Fibroblast of lung (primary cell): ENCODE results near the gene ACVR2B. TPM values are rescaled to one million over a fixed set of nuclear protein-coding genes. Genes with fewer than 3 reads are reported as not detected.

Source experiments
- DNase-seq, 2 donors: peaks; one replicate each; pipeline versions ENCODE4 v3.0.0 to v3.0.0-alpha.2; 2010; ENCODE audit warnings: low read depth in 2 of 2
- H2AFZ ChIP-seq: 2 replicates; pipeline ENCODE4 v1.5.1; 2012; ENCODE audit warnings: low read length, control low read depth, inconsistent platforms
- H3K27ac ChIP-seq: 2 replicates; pipeline ENCODE4 v1.5.1; 2011; ENCODE audit warnings: low read length, control low read depth; ENCODE audit not compliant: insufficient read depth
- H3K27me3 ChIP-seq: 2 replicates; pipeline ENCODE4 v1.5.1; 2011; ENCODE audit warnings: mild to moderate bottlenecking, low read length; ENCODE audit not compliant: control insufficient read depth, insufficient read depth
- H3K36me3 ChIP-seq: 2 replicates; pipeline ENCODE4 v1.5.1; 2011; ENCODE audit warnings: low read length; ENCODE audit not compliant: control insufficient read depth, insufficient read depth
- H3K4me1 ChIP-seq: 2 replicates; pipeline ENCODE4 v1.5.1; 2011; ENCODE audit warnings: low read length; ENCODE audit not compliant: control insufficient read depth, insufficient read depth; ENCODE audit errors: extremely low read depth
- H3K4me2 ChIP-seq: 2 replicates; pipeline ENCODE4 v1.5.1; 2011; ENCODE audit warnings: low read length, control low read depth; ENCODE audit not compliant: insufficient read depth; ENCODE audit errors: extremely low read depth
- H3K4me3 ChIP-seq, 4 experiments: fragments of 200-600 bp in 1 of 4; sonication (generic) in 1 of 4; replicated peaks in 1 of 4; 2 replicates each; pipeline ENCODE4 v1.5.1; 2011 to 2016; ENCODE audit warnings: low read length in 4 of 4, low read depth in 3 of 4, mild to moderate bottlenecking in 3 of 4, control low read depth in 2 of 4, inconsistent platforms in 1 of 4, mixed read lengths in 1 of 4; ENCODE audit not compliant: insufficient read depth in 1 of 4; ENCODE audit errors: control extremely low read depth in 1 of 4
- H3K79me2 ChIP-seq: 2 replicates; pipeline ENCODE4 v1.5.1; 2012; ENCODE audit warnings: mild to moderate bottlenecking, low read length, inconsistent platforms; ENCODE audit not compliant: control insufficient read depth, insufficient read depth
- H3K9ac ChIP-seq: 2 replicates; pipeline ENCODE4 v1.5.1; 2011; ENCODE audit warnings: mild to moderate bottlenecking, low read length, control low read depth; ENCODE audit not compliant: insufficient read depth
- H3K9me3 ChIP-seq: 2 replicates; pipeline ENCODE4 v1.5.1; 2012; ENCODE audit warnings: low read depth, low read length; ENCODE audit not compliant: control insufficient read depth, insufficient read depth
- H4K20me1 ChIP-seq: 2 replicates; pipeline ENCODE4 v1.5.1; 2011; ENCODE audit warnings: low read length; ENCODE audit not compliant: control insufficient read depth, insufficient read depth; ENCODE audit errors: extremely low read depth
- CTCF ChIP-seq, 2 donors: IDR thresholded peaks in 1 of 2; conservative IDR thresholded peaks in 1 of 2; 1 replicate in 1 of 2; 2 replicates in 1 of 2; pipeline ENCODE4 v1.5.1; 2011 to 2012; ENCODE audit warnings: low read length in 2 of 2, control low read depth in 1 of 2, inconsistent platforms in 1 of 2, low read depth in 1 of 2, mild to moderate bottlenecking in 1 of 2
- EZH2 ChIP-seq: IDR thresholded peaks from 2 replicates; pipeline ENCODE4 v1.5.1; 2012; ENCODE audit warnings: low read length, control low read depth, mild to moderate bottlenecking; ENCODE audit errors: missing control alignments
- polyA plus RNA-seq, 2 donors: library from polyadenylated mRNA; depleted of rRNA in 1 of 2; stranded (reverse) in 1 of 2; unstranded in 1 of 2; fragments of >200 nt; gene quantifications; 2 replicates each; pipeline ENCODE4 v1.2.1, GENCODE V29; 2011 to 2012; ENCODE audit warnings: missing spikeins in 1 of 2
- total RNA-seq: library from RNA; depleted of rRNA; stranded (reverse); fragments of >200 nt; gene quantifications from 2 replicates; pipeline ENCODE4 v1.2.1, GENCODE V29; 2014

Gene ACVR2B
- total and polyA plus RNA-seq, 2 donors (not counting 1 experiment from before 2014, with no cell fraction given) = 0.60 to 2.6 TPM

GRCh38 chr3:38532529-38532928 lies 78.8 kb downstream of the ACVR2B start:
- Histone ChIP-seq H3K27ac (no peak overlapping the region), H3K9me3 (no peaks in the 10 kb centered on the region), H3K4me1 (no peaks in the 10 kb centered on the region), H3K4me3 (no peak overlapping the region), H4K20me1 (no peaks in the 10 kb centered on the region), H3K79me2 (no peaks in the 10 kb centered on the region), H3K4me2 (no peak overlapping the region), H2AFZ (no peak overlapping the region), H3K36me3 (peaks cover 2% of the 10 kb centered on the region), H3K27me3 (no peaks in the 10 kb centered on the region), H3K9ac (no peak overlapping the region)
- no peak for DNase-seq
- TF ChIP-seq EZH2 (no peak), CTCF (conservative IDR thresholded peaks at IDR 0.05 in 1 of 2, IDR thresholded peaks at IDR 0.05 in 1 of 2; ENCODE audit: low read depth in 1 of 2, low read length in 2 of 2) (no peak)

- no peak for DNase-seq
- Histone ChIP-seq H3K27me3 (no peaks in the 10 kb centered on the region), H2AFZ (no peak overlapping the region), H3K9ac (no peak overlapping the region), H3K9me3 (no peaks in the 10 kb centered on the region), H4K20me1 (no peaks in the 10 kb centered on the region), H3K4me3 (no peak overlapping the region), H3K79me2 (no peaks in the 10 kb centered on the region), H3K27ac (no peak overlapping the region), H3K4me1 (no peaks in the 10 kb centered on the region), H3K36me3 (no peaks in the 10 kb centered on the region), H3K4me2 (no peak overlapping the region)
- no peak for TF ChIP-seq EZH2
- TF ChIP-seq CTCF (conservative IDR thresholded peaks at IDR 0.05 in 1 of 2, IDR thresholded peaks at IDR 0.05 in 1 of 2; ENCODE audit: low read depth in 1 of 2, low read length in 2 of 2) = no peak
These were observed 79.7 kb downstream of the ACVR2B start for GRCh38 chr3:38533285-38533976.

- no peak overlapping the region for H3K27ac ChIP-seq
- DNase-seq = no peak
These were observed 80.5 kb downstream of the ACVR2B start for GRCh38 chr3:38534180-38534579.

More at GRCh38 chr3:38534180-38534579, 80.5 kb downstream of the ACVR2B start:
- H3K79me2 ChIP-seq = no peaks in the 10 kb centered on the region
- TF ChIP-seq CTCF (conservative IDR thresholded peaks at IDR 0.05 in 1 of 2, IDR thresholded peaks at IDR 0.05 in 1 of 2; ENCODE audit: low read depth in 1 of 2, low read length in 2 of 2) (no peak), EZH2 (no peak)
- H3K4me3 ChIP-seq = no peak overlapping the region
- H3K4me1 ChIP-seq = no peaks in the 10 kb centered on the region
- no peaks in the 10 kb centered on the region for H3K36me3 ChIP-seq
- H3K27me3 ChIP-seq = no peaks in the 10 kb centered on the region
- H3K4me2 ChIP-seq = no peak overlapping the region
- no peak overlapping the region for H2AFZ ChIP-seq
- H3K9me3 ChIP-seq = no peaks in the 10 kb centered on the region
- H3K9ac ChIP-seq = no peak overlapping the region
- no peaks in the 10 kb centered on the region for H4K20me1 ChIP-seq
